ENCODE measurements around the gene MT1A. TPM values are rescaled to one million over a fixed set of nuclear protein-coding genes. Genes with fewer than 3 reads are reported as not detected.
"Not testable (repeated sequence)": the region's sequence is repeated elsewhere in the genome, so short reads cannot be mapped to it uniquely, and the experiment has no call there.

MT1A gene
- total RNA-seq, 1 donor from 2014 or later, result 1.8 TPM

GRCh38 chr16:56669005-56669839, 30.8 kb downstream of the MT1A start, which contains the start of gene MT1H:
MT1H (plus strand) TSS chr16:56669814; CDS start chr16:56669885, 71 bp downstream.
- intact Hi-C loops (cut with DNase I), result no loop called here
- ATAC-seq, result no peak
- no peak for DNase-seq (ENCODE audit: low spot score)

DNA sequence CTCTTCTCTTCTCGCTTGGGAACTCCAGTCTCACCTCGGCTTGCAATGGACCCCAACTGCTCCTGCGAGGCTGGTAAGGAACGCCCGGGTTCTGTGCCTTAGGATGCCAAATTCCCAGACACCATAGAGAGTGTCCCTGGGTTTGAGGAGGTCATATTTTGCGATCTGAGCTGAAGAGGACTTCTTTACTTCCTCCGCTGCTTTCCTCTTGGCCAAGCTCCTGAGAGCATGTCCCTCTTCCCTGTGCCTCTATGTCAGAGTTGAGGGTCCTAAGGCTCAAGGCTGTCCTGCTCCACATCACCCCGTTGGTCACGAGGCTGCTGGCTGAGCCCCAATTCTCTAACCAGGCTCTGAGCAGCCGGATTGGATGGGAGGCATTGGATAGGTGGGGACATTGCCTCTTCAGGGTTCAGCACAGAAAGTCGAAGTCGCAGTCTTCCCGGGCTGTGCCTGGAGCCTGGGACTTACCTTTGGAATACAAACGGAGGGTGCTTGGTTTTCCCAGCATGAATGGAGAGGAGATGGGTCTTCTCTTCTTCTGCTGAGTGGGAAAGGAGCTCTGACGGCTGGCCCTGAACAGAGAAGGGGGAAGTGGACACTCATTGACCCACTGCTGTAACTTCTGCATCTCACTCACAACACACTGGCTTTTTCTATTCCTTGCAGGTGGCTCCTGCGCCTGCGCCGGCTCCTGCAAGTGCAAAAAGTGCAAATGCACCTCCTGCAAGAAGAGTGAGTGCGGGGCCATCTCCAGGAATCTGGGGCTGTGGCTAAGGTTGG, 31.6 kb downstream of the MT1A start:
- intact Hi-C loops (cut with DNase I), result no loop called here
- ATAC-seq (no peak), DNase-seq (ENCODE audit: low spot score) (no peak)

DNA sequence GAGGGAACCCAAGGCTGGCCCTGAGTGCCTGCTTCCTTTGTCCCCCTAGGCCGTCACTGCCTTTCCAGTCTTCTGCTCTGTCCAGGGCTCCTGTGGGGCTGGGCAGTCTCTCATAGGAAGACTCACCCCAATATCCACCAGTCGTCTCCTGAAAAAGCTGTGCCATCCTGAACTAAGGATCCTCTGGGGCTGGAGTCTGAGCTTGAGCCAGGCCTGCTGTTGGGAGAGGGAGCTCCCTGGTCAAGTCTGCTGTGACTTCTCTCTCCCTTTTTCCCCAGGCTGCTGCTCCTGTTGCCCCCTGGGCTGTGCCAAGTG, 32.1 kb downstream of the MT1A start:
- ATAC-seq, result no peak
- intact Hi-C loops (cut with DNase I), result no loop called here
- no peak for DNase-seq (ENCODE audit: low spot score)

DNA sequence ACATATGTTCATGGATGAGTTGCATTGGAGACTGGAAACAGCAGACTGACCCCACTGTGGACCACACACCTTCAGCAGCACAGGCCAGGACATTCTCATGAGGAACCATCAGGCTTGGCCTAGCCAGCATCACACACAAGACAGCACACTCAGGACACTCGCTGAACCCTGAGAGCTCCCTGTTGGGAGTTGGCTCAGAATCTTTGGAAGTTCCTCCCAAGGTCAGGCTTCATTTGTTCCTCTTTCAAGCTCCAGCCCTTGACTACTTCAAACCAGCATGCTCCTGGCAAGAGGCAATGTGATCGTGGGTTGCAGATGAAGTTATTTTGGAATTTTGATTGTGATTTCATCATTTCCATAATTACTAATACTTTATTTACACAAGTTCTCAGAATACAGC, 33.2 kb downstream of the MT1A start:
- intact Hi-C loops (cut with DNase I); DNase-seq (ENCODE audit: low spot score): not testable (repeated sequence)
- peak; percentile 48 for ATAC-seq

DNA sequence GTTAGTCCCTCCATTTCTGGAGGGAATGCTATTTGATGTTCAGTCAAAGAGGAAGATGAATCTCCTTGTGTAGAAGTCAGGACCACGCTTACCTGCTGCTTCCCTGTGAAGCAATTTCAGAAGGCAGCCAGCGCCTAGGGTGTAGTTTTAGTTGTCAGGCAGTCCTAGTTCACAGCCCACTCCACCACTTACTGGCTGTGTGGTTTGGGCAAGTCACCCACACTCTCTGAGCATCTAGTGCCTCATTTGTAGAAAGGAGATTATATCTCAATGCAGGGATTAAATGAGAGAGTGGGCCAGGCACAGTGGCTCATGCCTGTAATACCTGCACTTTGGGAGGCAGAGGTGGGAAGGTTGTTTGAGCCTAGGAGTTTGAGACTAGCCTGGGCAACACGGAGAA, 33.7 kb downstream of the MT1A start:
- DNase-seq (ENCODE audit: low spot score); intact Hi-C loops (cut with DNase I); ATAC-seq: not testable (repeated sequence)

DNA sequence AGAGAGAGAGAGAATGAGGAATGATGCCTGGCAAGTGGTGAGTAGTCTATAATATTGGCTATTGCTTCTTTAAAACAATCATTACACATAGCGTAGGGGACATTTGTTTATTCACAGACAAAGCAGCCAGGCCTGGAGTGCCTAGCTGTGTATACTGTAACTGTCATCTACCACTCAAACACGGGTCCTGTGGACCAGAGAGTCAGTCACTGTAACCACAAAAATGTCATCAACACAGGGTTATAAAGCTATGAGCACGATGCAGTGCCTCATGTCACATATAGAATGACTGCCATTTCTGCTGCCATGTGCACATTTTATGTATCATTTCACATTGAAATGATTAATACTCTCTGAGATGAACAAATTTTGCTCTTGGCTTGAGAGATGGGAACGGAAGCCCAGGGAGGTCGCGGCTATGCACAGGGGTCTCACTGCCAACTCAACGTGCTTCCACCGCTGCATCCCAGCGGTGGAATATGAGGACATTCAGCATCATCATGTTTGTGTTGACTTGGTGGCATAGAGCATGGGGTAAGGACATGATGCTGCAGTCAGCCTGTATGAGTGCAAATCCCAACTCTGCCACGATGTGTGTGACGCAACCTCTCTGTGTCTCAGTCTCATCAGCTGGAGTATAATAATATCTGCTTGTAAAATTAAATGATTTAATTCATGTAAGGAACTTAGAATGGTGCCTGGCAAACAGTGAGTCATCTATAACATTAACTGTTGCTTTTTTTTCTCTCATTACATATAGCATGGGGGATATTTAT, 34.5 kb downstream of the MT1A start:
- intact Hi-C loops (cut with DNase I), result no loop called here
- no peak for ATAC-seq
- DNase-seq (ENCODE audit: low spot score), result no peak

DNA sequence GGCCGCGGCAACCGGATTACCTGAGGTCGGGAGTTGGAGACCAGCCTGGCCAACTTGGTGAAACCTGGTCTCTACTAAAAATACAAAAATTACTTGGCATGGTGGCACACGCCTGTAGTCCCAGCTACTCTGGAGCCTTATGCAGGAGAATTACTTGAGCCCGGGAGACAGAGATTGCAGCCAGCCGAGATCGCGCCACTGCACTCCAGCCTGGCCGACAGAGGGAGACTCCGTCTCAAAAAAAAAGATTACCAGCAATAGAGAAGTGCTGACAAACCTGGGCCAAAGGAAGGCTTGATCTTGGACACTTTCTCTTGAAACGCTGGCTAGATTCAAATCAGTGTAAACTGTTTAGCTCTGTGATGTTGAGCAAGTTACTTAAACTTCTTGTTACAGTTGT, 35.5 kb downstream of the MT1A start:
- DNase-seq (ENCODE audit: low spot score) (no peak), ATAC-seq (peak; percentile 63)
- intact Hi-C loops (cut with DNase I), result no loop called here

DNA sequence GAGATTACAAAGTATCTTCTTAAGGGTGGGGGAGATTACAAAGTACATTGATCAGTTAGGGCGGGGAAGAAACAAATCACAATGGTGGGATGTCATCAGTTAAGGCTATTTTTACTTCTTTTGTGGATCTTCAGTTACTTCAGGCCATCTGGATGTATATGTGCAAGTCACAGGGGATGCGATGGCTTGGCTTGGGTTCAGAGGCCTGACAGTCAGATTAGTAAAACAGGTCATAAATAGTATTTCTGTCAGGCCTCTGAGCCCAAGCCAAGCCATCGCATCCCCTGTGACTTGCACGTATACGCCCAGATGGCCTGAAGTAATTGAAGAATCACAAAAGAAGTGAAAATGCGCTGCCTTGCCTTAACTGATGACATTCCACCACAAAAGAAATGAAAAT, 36.1 kb downstream of the MT1A start:
- DNase-seq (ENCODE audit: low spot score); intact Hi-C loops (cut with DNase I); ATAC-seq: not testable (repeated sequence)

DNA sequence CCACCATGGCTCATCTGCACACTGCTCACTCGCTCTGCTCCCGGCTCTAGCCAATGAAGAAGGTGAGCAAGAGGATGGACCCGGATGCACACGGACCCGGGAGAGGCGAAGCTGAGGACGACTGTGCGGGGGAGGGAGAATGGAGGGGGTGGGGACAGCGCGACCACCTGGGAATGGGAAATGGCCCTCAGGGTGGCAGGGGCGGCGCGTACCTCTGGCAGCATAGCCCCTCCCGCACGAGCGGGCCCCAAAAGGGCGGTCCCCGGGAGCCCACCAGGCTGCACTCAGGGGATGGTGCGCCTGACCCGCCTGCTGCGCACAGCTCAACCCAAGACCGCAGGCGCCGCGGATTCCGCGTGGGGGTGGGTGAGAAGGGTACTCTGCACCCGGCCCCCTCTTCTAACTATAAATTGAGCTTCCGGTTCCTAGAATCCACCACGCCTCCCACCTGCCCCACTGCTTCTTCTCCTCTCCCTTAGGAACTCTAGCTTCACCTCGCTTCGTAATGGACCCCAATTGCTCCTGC, 37.3 kb downstream of the MT1A start:
- no peak for DNase-seq (ENCODE audit: low spot score)
- intact Hi-C loops (cut with DNase I), result no loop called here
- no peak for ATAC-seq

- DNase-seq (ENCODE audit: low spot score) (no peak), ATAC-seq (no peak)
- intact Hi-C loops (cut with DNase I), result no loop called here
Observed at GRCh38 chr16:56677474-56677873, 39.0 kb downstream of the MT1A start.

DNA sequence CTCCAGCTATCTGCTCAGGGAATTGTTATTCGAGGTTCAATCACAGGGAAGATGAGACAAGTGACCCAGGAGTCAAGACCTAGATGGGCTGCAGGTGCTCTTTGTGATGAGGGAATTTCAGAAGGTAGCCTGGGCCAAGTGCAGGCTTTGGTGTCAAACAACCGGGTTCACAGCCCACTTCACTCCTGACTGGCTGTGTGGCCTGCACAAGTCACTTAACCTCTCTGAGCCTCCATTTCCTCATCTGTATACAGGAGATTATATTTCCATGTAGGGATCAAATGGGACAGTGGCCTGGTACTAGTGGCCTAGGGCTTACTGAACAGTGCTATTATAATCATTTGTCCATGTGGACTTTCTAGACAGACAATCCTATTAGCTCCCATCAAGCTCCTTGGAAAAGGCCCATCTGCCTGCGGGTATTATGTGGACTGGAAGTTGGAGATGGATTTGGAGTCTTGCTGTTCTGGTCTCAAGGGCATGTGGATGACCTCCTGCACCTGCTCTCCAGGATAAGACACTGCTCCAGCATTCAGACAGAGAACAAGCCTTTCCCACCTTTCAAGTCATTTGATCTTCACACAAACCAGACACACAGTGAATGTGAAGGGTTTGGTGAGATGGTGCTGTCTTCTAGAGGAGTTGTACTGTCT, 40.7 kb downstream of the MT1A start:
- no peak for ATAC-seq
- intact Hi-C loops (cut with DNase I), result no loop called here
- DNase-seq (ENCODE audit: low spot score), result no peak

GRCh38 chr16:56679818-56680217, 41.4 kb downstream of the MT1A start:
- DNase-seq (ENCODE audit: low spot score) (no peak), ATAC-seq (no peak)
- intact Hi-C loops (cut with DNase I), result no loop called here

DNA sequence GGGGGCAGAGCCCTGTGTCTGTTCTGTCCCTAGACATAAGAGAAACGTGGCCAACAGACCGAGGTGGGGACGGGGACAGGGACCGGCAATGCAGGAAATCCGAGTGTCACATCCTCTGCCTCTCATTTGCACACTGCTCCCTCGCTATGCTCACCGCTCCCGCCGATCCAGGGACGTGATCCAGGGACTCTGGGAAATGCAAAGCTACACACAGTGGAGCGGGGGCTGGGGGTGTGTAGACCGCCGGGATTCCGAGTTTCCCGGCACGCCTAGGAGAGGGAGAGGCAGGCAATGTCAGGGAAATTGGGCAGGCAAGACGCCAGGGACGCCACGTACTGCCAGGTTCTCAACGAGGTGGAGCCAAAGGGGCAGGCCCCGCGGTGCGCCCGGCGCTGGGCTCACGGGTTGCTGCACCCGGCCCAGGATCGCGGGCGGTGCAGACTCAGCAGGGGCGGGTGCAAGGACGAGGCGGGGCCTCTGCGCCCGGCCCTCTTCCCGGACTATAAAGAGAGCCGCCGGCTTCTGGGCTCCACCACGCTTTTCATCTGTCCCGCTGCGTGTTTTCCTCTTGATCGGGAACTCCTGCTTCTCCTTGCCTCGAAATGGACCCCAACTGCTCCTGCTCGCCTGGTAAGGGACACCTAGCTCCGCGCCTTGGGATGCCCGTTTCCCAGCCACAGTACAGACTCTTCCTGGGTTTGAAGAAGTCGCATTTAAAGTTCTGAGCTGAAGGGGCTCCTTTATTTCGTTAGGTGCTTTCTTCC, 43.7 kb downstream of the MT1A start, which contains the start of gene MT1X:
MT1X (plus strand) TSS at position 532 of the 764 bp plus-strand sequence; CDS start at position 603, 71 bp downstream.
- DNase-seq (ENCODE audit: low spot score), result peak; percentile 92
- ATAC-seq, result peak; percentile 99
- intact Hi-C loops (cut with DNase I), result no loop called here

DNA sequence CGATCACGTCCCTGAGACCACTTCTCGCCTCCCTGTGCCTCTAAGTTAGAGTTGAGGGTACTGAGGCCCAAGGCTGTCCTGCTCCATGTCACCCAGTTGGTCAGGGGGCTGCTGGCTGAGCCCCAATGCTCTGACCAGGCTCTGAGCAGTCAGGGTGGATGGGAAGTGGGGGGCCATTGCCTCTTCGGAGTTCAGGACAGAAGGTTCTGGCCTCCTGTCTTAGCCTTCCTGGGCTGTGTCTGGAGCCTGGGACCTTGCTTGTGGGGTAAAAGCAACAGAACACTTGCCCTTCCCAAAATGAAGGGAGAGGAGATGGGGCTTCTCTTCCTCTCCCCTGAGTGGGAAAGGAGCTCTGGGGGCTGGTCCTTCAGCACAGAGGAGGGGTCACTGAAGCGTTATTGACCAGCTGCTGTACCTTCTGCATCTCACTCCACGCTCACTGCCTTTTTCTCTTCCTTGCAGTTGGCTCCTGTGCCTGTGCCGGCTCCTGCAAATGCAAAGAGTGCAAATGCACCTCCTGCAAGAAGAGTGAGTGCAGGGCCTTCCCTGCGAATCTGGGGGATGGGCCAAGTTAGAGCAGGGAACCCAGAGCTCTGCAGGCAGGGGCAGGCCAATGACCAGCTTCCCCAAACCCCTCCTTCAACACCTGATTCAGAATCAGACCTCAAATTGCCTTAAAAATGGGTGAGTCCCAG, 44.4 kb downstream of the MT1A start:
- intact Hi-C loops (cut with DNase I), result no loop called here
- ATAC-seq (peak; percentile 3), DNase-seq (ENCODE audit: low spot score) (no peak)

- ATAC-seq (no peak), DNase-seq (ENCODE audit: low spot score) (no peak)
- intact Hi-C loops (cut with DNase I), result no loop called here
Observed at GRCh38 chr16:56683424-56684172, 45.1 kb downstream of the MT1A start.

DNA sequence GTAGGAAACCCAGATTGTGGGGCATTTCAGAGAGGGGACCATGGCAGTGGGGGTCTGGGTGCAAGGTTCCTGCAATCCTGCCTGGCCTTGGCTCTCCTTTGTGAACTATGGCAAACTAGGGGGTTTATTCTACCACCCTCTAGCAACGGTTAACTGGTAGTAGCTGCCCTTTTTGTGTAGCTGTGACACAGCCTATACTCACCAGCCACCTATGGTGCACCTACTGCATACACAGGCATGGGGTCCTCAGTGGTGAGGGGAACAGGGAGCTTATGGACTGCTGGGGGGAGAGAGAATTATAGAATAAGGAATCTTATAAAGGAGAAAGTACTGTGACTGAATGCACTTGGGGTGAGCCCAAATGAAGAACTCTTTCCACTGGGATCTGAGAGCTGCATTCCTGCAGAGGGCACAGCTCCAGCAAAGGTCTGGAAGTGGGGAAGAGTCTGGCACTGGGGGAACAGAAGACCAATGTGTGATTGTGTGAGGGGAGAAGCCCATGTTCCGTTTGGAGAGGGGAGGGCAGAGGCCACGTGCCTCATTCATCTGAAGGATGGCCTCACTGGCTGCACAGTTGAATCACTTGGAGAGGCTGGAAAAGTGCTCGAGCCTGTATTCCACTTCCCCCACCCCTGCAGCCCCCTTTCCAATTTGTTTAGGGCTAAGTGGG, 45.9 kb downstream of the MT1A start:
- DNase-seq (ENCODE audit: low spot score), result no peak
- intact Hi-C loops (cut with DNase I), result no loop called here
- ATAC-seq, result no peak
